Kidney (tissue), 14 donors: Measurements from ENCODE around the gene IQCK. TPM values are rescaled to one million over a fixed set of nuclear protein-coding genes. Genes with fewer than 3 reads are reported as not detected.

ENCODE experiments used
- DNase-seq, 5 donors: peaks; one replicate each; pipeline ENCODE4 v3.0.0-alpha.2; 2013 to 2020
- FAIRE-seq: peaks from 2 replicates; lab custom pipeline; 2012; peaks lifted over from hg19 to GRCh38; lab: Jason Lieb, UNC
- H3K27ac ChIP-seq, 2 donors: one replicate each; pipeline ENCODE4 v1.7.0; 2013; ENCODE audit warnings: low read depth in 2 of 2, low read length in 2 of 2, inconsistent platforms in 1 of 2
- H3K27me3 ChIP-seq: one replicate; pipeline ENCODE4 v1.7.1; 2013; ENCODE audit warnings: low read length, inconsistent platforms; ENCODE audit not compliant: control insufficient read depth, insufficient read depth
- H3K36me3 ChIP-seq, 3 donors: one replicate each; pipeline versions ENCODE4 v1.7.0 to v1.7.1; 2013; ENCODE audit warnings: low read length in 3 of 3, control low read depth in 1 of 3, inconsistent platforms in 1 of 3; ENCODE audit not compliant: insufficient read depth in 3 of 3, control insufficient read depth in 2 of 3
- H3K4me1 ChIP-seq, 3 donors: one replicate each; pipeline versions ENCODE4 v1.7.0 to v1.7.1; 2013; ENCODE audit warnings: low read length in 3 of 3, inconsistent platforms in 1 of 3, low read depth in 1 of 3; ENCODE audit not compliant: control insufficient read depth in 2 of 3, insufficient read depth in 2 of 3
- H3K4me3 ChIP-seq, 3 donors: one replicate each; pipeline versions ENCODE4 v1.7.0 to v1.8.1; 2013; ENCODE audit warnings: low read length in 3 of 3, control low read depth in 1 of 3, inconsistent platforms in 1 of 3
- H3K9ac ChIP-seq, 3 donors: one replicate each; pipeline versions ENCODE4 v1.7.0 to v1.7.1; 2013; ENCODE audit warnings: low read length in 3 of 3, control low read depth in 1 of 3, inconsistent platforms in 1 of 3
- H3K9me3 ChIP-seq, 3 donors: one replicate each; pipeline versions ENCODE4 v1.7.0 to v1.7.1; 2013; ENCODE audit warnings: low read length in 3 of 3, control low read depth in 1 of 3, inconsistent platforms in 1 of 3; ENCODE audit not compliant: control insufficient read depth in 2 of 3, insufficient read depth in 1 of 3
- CTCF ChIP-seq: IDR thresholded peaks from 3 replicates; pipeline ENCODE4 v1.5.1; 2012; ENCODE audit warnings: mild to moderate bottlenecking, moderate library complexity, borderline replicate concordance; ENCODE audit not compliant: insufficient read depth; ENCODE audit errors: extremely low read depth
- intact Hi-C: fragments of 100-400 bp; cut with DNase I; formaldehyde crosslinking; loops from one replicate; pipeline ENCODE4 v1.11.1; 2022
- polyA plus RNA-seq: library from polyadenylated mRNA; stranded (reverse); fragments of 350-450 nt; fragmentation: Illumina TruSeq; extraction: RNeasy Lipid Tissue Mini Kit (QIAGEN cat#74804); gene quantifications from one replicate; pipeline ENCODE4 v1.2.3, GENCODE V29; 2014; ENCODE audit warnings: low read depth, low replicate concordance; ENCODE audit not compliant: insufficient read depth
- total RNA-seq: library from RNA; stranded (reverse); fragmentation: NEBNext Ultra II Directional; extraction: Animal tissue kit (Norgen Biotek cat#: 25700); gene quantifications from one replicate; pipeline ENCODE4 v1.2.1, GENCODE V29; 2021
- donor health status: control.
- donor health status: control.
- donor health status: control.
- donor health status: control.
- donor health status: control.
- donor health status: DM: yes; HTN: yes; CAD: no.
- donor health status: Normal renal cell carcinoma (clear cell type).

IQCK gene
- total and polyA plus RNA-seq, 2 donors from 2014 or later, result 35.4 to 38.1 TPM

GRCh38 chr16:19776147-19776546 is 58.1 kb downstream of the IQCK start:
- H3K27me3 ChIP-seq, result no peaks in the 10 kb centered on the region
- no peak overlapping the region for H3K9ac ChIP-seq
- H3K4me1 ChIP-seq, result no peaks in the 10 kb centered on the region
- no peaks in the 10 kb centered on the region for H3K9me3 ChIP-seq
- DNase-seq (no peak), FAIRE-seq (no peak)
- no peak overlapping the region for H3K4me3 ChIP-seq
- no peak overlapping the region for H3K27ac ChIP-seq
- no peaks in the 10 kb centered on the region for H3K36me3 ChIP-seq
- TF ChIP-seq CTCF, result no peak
- intact Hi-C loops, result no loop called here

DNA sequence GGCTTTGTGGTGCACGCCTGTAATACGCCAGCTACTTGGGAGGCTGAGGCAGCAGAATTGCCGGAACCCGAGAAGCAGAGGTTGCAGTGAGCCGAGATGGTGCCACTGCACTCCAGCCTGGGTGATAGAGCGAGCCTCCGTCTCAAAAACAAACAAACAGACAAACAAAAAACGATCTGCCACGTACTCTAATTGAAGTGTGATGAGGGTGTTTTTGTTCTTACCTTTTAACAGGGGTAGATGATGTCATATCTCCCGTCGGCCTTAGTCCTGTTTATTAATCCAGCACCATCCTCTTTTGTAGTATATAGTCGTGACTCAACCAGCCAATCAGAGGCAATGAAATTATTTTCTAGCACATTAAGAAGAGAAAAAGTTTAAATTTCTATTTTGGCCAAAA is 58.5 kb downstream of the IQCK start:
- H3K4me1 ChIP-seq, result no peaks in the 10 kb centered on the region
- no peaks in the 10 kb centered on the region for H3K36me3 ChIP-seq
- no peak for DNase-seq
- no peak overlapping the region for H3K4me3 ChIP-seq
- intact Hi-C loops, result no loop called here
- H3K9ac ChIP-seq, result no peak overlapping the region
- no peaks in the 10 kb centered on the region for H3K9me3 ChIP-seq
- H3K27ac ChIP-seq, result no peak overlapping the region
- no peaks in the 10 kb centered on the region for H3K27me3 ChIP-seq
- TF ChIP-seq CTCF, result no peak
- FAIRE-seq, result no peak

GRCh38 chr16:19780321-19780720 is 62.2 kb downstream of the IQCK start:
- FAIRE-seq, result no peak
- H3K27me3 ChIP-seq, result no peaks in the 10 kb centered on the region
- no peak overlapping the region for H3K9ac ChIP-seq
- no peaks in the 10 kb centered on the region for H3K36me3 ChIP-seq
- H3K27ac ChIP-seq, result no peak overlapping the region
- no peak overlapping the region for H3K4me3 ChIP-seq
- no peak for TF ChIP-seq CTCF
- no peaks in the 10 kb centered on the region for H3K9me3 ChIP-seq
- DNase-seq, result no peak
- H3K4me1 ChIP-seq, result peaks cover 0 to 3% (median 0%) of the 10 kb centered on the region in 3 donors
- intact Hi-C loops, result no loop called here

DNA sequence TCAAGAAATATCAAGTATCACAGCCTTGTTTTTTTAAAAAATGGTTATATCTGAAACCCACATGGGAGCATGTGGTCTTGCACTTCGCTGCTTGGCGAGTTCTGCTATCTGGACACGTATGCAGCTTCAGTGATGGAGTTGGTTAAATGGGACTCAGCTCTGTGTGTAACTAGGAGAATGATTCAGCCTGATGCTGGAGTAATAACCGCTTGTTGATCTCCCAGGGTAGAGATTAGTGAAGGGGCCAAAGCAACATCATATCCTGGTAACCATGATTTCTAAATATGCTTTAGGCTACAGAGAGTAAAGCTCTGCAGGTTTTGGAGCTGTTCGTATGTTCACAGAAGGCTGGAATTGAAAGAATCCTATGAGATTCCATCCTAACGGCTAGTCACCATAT is 63.2 kb downstream of the IQCK start:
- DNase-seq (no peak), FAIRE-seq (no peak)
- no peak for TF ChIP-seq CTCF

More for the DNA sequence above, 63.2 kb downstream of the IQCK start:
- intact Hi-C loops, result no loop called here
- Histone ChIP-seq H3K9me3 (no peaks in the 10 kb centered on the region), H3K27ac (no peak overlapping the region), H3K4me3 (no peak overlapping the region), H3K9ac (no peak overlapping the region), H3K36me3 (no peaks in the 10 kb centered on the region), H3K4me1 (peaks cover 0 to 3% (median 0%) of the 10 kb centered on the region in 3 donors), H3K27me3 (no peaks in the 10 kb centered on the region)
